CMK (cell line): ENCODE results near the gene LRRC28.

Experiments used
- DNase-seq: peaks from one replicate; pipeline ENCODE4 v3.0.0-alpha.2; 2010; ENCODE audit warnings: low read depth

LRRC28 gene

DNA sequence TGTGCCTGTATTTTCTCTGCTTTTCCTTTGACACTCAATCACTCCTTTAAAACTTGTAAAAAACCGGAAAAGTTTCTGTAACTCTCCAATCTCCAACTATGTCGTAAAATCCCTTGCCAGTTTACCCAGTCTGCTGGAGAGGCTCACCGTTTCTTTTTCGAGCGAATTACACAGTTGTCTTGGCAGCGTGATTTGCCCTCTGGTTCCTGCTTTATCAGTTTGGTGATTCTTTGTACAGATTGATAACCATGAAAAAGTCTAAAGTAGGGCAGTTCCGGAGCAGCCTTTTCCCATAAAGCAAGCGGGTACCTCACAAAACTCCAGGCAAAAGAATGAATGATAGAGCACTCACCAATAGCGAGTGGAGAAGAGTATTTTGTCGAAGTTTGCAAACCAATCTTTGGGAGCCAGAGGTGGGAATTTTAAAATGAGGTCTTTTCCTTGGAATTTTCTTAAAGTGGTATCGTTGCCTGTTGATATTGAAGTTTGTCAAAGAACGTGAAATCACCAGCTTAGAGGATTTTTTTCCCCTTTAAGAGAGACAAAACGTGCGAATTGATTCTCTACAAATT lies 1.9 kb upstream of the LRRC28 start, which contains the start of gene TTC23:
TTC23 (minus strand) TSS at position 312 of the 572 bp plus-strand sequence. CDS start 20,869 bp downstream, outside the sequence.
- DNase-seq = no peak

- no peak for DNase-seq
Observed at GRCh38 chr15:99250001-99250400, 1.3 kb upstream of the LRRC28 start.

GRCh38 chr15:99250494-99250856 lies 806 bp upstream of the LRRC28 start:
- no peak for DNase-seq

DNA sequence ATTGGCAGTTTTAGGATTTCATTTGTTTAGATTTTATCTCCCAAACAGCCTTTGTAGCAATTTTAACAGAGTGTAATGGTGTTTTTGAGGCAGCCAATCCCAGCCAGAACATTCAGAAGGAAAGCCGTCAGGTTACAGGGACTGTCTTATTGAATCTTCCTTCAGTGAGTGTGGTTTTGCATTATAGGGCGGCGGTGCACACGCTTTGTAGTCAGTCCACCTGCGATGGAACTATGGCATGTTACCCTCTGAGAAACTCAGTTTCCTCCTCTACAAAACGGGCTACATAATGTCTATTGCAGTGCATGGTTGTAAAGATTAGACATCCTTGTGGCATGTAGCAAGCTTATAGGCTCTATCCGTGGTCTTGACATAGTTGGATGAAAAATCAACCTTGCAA lies 1.0 kb downstream of the LRRC28 start:
- no peak for DNase-seq

DNA sequence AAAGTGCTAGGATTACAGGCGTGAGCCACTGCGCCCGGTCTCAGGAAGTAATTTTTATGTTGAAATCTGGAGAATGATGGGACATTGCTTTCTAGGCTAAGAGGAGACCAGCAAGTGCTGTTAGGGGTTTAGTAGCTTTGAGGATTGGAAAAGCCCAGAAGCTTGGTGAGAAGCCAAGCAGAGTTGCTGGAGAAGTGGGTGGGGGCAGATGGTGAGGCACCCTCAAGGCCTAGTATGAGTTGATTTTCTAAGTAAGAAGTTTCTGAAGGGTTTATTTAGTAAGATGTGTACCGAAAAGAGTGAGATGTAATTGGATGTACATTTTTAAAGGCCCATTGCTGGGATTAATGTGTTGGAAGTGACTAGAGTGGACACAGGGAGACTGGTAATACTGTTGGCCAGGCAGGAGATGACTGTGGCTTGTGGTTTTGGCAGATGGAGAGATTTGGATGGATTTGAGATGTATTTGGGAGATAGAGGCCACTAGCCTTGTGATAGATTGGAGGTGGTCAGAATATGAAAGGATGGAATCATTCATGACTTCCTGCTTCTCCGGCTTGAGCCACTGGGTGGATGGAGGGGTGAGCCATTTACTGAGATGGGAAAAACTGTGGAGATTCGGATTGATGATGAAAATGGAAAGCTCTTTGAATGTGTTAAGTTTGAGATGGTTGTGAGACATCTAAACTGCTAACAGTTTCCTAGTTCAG lies 2.3 kb downstream of the LRRC28 start:
- no peak for DNase-seq

DNA sequence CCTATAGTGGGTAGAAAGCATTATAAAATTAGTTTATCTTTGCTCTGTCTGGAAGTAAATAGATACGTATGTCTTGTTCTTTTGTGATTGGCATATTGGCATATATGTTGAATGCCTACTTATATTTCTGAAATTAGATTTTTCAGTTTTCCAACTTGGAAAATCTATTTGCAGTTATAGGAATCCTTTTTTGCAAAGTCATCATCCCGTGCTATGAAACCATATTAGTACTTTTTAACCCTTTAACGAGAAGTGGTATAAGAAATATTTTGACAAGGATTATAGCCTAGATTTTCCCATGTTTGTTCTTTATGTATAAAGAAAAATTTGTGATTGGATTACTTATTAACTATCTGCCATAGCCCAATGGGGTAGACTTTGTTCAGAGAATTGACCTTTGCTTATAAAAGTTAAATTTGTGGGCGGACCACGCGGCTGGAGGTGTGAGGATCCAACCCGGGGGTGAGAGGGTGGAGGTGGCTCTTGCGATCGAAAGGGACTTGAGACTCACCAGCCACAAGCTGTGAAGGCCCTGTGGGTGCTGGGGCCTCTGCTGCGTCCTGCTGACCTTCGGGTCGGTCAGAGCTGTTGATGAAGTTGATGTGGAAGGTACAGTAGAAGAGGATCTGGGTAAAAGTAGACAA lies 5.9 kb downstream of the LRRC28 start:
- no peak for DNase-seq

- DNase-seq = no peak
Observed at GRCh38 chr15:99264125-99264524, 12.8 kb downstream of the LRRC28 start.

- no peak for DNase-seq
Observed at GRCh38 chr15:99265541-99266070, 14.3 kb downstream of the LRRC28 start.

DNA sequence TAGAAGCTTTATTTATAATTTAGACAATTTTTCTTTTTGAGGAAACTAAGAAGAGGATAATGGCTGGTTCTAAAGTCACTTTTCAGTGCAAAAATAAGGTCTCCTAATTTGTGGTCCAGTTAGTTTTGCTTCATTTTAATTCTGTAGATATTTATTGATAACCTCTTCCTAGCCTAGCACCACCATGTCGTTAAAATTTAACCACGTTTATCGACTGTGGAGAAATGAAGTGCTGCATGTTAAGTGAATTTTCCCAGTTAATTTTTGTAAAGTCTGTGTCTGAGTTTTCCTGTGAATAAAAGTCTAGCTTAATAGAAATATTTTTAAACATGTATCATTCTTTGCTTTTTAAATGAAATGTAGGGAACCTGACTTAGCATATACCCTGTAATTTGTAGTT lies 16.7 kb downstream of the LRRC28 start:
- DNase-seq = no peak

DNA sequence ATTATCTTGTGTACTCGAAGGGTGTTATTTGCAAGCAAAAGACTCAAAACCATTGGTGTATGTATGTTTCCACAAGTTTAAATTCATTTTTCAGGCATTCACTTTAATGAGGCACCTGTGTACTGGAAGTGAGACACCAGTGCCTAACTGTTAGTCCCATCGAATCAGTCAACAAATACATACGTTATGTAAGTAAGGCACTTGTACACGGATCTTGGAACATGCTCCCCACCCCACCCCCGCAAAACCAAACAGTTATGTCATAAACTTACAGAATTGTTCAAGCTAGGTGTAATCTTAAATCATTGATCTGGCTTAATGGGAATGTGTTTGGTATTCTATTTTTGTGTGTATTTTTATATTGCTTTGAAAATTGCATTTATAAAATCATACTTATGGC lies 17.1 kb downstream of the LRRC28 start:
- DNase-seq = no peak

DNA sequence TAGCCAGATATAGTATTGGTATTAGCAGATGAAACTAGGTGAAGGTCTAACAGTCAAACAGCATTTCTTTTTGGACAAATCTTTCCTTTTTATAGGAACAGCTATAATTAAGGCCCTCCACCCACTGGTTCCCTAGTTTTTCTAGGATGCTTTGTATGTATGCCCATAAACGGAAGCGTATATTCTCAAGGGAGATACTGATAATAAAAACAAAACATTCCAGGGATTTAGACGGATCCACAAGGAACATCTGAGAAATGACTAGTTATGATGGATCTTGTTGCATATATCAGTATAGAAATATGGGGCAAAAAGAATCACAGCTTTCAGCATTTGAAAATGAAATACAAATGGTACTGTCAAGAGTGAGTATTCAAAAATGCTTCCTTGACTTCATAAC lies 22.5 kb downstream of the LRRC28 start:
- DNase-seq = no peak

- DNase-seq = no peak
Observed at GRCh38 chr15:99275061-99275460, 23.8 kb downstream of the LRRC28 start.

GRCh38 chr15:99275525-99276128 lies 24.3 kb downstream of the LRRC28 start:
- DNase-seq = no peak

DNA sequence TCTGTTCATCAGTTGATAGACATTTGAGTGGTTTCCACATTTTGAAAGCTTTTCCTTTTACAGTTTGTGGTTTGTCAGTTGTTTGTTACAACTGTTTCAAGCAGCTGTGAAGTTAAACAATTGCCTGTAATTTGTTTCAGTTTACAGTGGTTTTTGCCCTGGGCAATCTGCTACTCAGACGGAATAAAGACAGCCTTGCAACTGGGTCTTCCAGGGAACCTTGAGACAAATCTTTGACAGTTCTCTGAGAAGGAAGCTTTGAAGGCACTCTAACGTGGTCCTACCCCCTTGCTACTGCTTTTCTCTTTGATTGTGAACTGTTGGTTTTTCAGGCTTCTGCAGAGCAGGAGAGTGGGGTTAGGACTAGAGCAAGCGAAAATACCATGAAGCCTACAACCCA lies 28.0 kb downstream of the LRRC28 start:
- DNase-seq = no peak

DNA sequence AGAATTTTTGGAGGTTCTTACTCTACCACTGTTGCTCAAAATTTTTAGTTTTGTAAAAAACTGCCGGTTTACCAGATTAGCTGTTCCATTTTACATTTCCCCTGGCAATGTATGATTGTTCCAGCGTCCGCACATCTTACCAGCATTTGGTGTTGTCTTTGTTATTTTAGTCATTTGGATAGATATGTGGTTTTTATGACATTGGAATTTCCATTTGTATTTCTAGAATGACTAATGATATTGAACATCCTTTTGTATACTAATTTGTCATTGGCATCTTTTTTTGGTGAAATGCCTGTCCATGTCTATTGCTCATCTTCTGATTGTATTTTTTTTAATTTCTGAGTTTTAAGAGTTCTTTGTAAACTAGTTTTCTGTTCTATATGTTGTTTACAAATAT lies 28.5 kb downstream of the LRRC28 start:
- no peak for DNase-seq

- no peak for DNase-seq
Observed at GRCh38 chr15:99282121-99282520, 30.8 kb downstream of the LRRC28 start.

GRCh38 chr15:99282586-99282985 lies 31.3 kb downstream of the LRRC28 start:
- no peak for DNase-seq

- no peak for DNase-seq
Observed at GRCh38 chr15:99283717-99284116, 32.4 kb downstream of the LRRC28 start.

- no peak for DNase-seq
Observed at GRCh38 chr15:99291643-99292042, 40.4 kb downstream of the LRRC28 start.

GRCh38 chr15:99295840-99296239 lies 44.6 kb downstream of the LRRC28 start:
- DNase-seq = no peak

GRCh38 chr15:99296386-99296785 lies 45.1 kb downstream of the LRRC28 start:
- DNase-seq = no peak

DNA sequence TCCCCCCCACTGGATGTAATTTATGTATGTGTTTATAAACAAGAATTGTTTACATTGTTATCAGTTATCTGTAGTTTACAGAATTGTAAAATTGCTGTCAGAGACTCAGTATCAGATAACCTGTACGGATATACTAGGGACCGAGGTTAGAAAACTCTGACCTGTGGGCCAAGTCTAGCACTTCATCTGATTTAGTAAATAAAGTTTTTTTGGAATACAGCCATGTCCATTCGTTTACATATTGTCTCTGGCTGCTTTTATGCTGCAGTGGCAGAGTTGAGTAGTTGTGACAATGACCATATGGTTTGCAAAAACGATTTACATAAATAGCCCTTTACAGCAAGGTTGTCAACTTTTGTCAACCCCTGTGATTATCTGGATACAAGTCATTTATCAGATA lies 52.6 kb downstream of the LRRC28 start:
- no peak for DNase-seq
